ENCODE results near the gene SPECC1L. TPM values are rescaled to one million over a fixed set of nuclear protein-coding genes. Genes with fewer than 3 reads are reported as not detected.

Gene SPECC1L
- polyA plus RNA-seq, 4 donors, result 6.0 to 29.9 (median 9.9) TPM

DNA sequence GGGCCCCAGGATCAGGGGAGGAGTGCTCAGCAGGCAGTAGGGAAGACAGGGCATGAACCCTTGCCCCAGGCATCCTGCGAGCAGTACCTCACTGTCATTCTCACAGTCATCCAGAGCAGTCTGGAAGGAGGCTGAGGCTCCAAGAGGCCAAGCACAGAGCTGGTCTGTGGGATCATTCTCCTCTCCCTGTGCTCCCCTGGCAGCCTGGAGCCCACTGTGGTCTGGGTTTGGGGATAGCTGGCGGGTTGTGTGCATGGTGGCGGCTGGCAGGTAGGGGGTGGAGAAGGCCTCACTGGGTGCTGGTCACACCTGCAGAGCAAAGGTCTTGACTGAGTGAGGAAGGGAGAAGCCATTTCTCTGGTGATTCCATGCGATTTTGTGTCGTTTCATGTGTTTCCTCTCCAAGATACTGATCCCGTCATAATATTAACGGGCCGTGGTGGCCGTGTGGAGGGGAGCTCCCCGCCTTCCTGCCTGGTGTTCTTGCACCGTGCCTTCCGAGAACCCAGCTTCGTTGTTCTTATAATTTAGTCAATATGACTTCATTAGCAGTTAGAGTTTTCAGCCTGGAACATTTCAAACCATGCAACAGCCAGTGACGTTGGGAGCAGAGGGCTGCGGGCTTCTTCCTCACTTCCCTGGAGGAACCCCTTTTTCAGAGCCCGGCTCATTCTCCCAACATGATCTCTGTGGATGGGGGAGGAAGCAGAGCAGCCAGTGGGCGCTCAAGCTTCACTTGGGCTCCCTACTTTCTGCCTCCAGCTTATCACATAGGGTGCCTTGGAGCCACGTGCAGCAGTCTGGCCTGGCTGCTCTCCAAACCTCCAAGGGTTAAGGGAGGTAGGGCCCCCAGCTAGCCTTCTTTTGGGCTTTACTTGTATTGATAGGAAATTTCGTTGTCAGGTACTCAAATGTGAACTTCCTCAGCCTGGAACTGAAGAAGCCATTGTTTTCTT lies 136.0 kb downstream of the SPECC1L start:
- Histone ChIP-seq H3K27me3 (ENCODE audit: control insufficient read depth in 3 of 3, insufficient read depth in 3 of 3, low read length in 3 of 3) (no peaks in the 10 kb centered on the region), H3K4me3 (ENCODE audit: low read depth in 1 of 3, low read length in 3 of 3) (no peak overlapping the region), H3K9me3 (ENCODE audit: control insufficient read depth in 2 of 2, insufficient read depth in 1 of 2, low read depth in 1 of 2, low read length in 1 of 2) (no peaks in the 10 kb centered on the region), H3K27ac (ENCODE audit: low read depth in 1 of 3, low read length in 2 of 3) (peak overlapping the region in 1 of 3 donors; percentile 21), H3K4me1 (ENCODE audit: control insufficient read depth in 3 of 3, insufficient read depth in 2 of 3, low read depth in 1 of 3, low read length in 2 of 3) (peaks cover 2 to 15% (median 10%) of the 10 kb centered on the region in 3 donors), H3K36me3 (ENCODE audit: control insufficient read depth in 3 of 3, insufficient read depth in 2 of 3, low read depth in 1 of 3, low read length in 3 of 3) (peaks cover 0 to 68% (median 2%) of the 10 kb centered on the region in 3 donors)
- DNase-seq (no peak), FAIRE-seq (no peak)
- 79 to 88% (median 85%) methylated on average over 19 of the region's 19 CpGs for WGBS, 3 donors

DNA sequence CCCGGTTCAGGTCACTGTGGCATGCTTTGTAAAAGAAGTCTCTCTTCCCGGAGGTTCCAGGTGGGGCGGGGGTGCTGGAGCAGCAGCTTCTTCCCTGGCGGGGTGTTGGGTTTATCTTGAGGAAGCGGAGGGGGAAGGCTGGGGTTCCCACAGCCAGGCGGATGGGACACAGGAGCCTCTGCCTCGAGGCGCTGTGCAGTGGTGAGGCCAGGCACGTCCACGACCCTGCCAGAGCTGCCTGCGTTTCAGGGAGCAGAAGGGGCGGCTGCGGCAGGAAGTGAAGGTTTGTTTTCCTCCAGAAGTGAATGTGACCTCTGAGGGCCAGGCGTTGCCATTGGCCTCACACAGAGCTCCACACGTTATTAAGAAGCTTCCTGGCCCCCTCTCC lies 136.6 kb downstream of the SPECC1L start:
- no peak for DNase-seq
- H3K27me3 ChIP-seq (ENCODE audit: control insufficient read depth in 3 of 3, insufficient read depth in 3 of 3, low read length in 3 of 3), result no peaks in the 10 kb centered on the region
- no peaks in the 10 kb centered on the region for H3K9me3 ChIP-seq (ENCODE audit: control insufficient read depth in 2 of 2, insufficient read depth in 1 of 2, low read depth in 1 of 2, low read length in 1 of 2)
- H3K4me3 ChIP-seq (ENCODE audit: low read depth in 1 of 3, low read length in 3 of 3), result no peak overlapping the region
- H3K4me1 ChIP-seq (ENCODE audit: control insufficient read depth in 3 of 3, insufficient read depth in 2 of 3, low read depth in 1 of 3, low read length in 2 of 3), result peaks cover 2 to 9% (median 7%) of the 10 kb centered on the region in 3 donors
- FAIRE-seq, result no peak
- H3K36me3 ChIP-seq (ENCODE audit: control insufficient read depth in 3 of 3, insufficient read depth in 2 of 3, low read depth in 1 of 3, low read length in 3 of 3), result peaks cover 0 to 75% (median 6%) of the 10 kb centered on the region in 3 donors
- peak overlapping the region in 1 of 3 donors; percentile 21 for H3K27ac ChIP-seq (ENCODE audit: low read depth in 1 of 3, low read length in 2 of 3)
- 65 to 89% (median 88%) methylated on average over 15 of the region's 15 CpGs for WGBS, 3 donors

DNA sequence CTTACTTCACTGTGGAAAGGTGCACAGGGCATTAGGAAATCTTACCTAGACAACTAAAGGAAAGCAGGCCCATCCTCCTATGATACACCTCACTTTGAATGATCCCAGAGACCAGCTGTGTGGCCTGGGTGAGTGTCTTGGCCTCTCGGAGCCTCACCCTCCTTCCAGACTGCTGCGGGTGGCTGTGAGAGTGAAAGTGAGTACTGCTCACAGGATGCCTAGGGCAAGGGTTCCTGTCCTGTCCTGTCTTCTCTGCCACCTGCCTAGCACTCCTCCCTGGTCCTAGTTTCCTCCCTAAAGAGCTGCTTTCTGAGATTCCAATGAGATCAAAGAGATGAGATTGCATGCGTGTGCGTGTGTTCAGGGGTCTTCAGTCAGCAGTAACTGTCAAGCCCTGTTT lies 137.3 kb downstream of the SPECC1L start:
- no peak for FAIRE-seq
- Histone ChIP-seq H3K4me1 (ENCODE audit: control insufficient read depth in 3 of 3, insufficient read depth in 2 of 3, low read depth in 1 of 3, low read length in 2 of 3) (peaks cover under 1 to 5% (median 2%) of the 10 kb centered on the region in 3 donors), H3K36me3 (ENCODE audit: control insufficient read depth in 3 of 3, insufficient read depth in 2 of 3, low read depth in 1 of 3, low read length in 3 of 3) (peaks cover 0 to 81% (median 6%) of the 10 kb centered on the region in 3 donors), H3K9me3 (ENCODE audit: control insufficient read depth in 2 of 2, insufficient read depth in 1 of 2, low read depth in 1 of 2, low read length in 1 of 2) (no peaks in the 10 kb centered on the region), H3K27ac (ENCODE audit: low read depth in 1 of 3, low read length in 2 of 3) (peak overlapping the region in 1 of 3 donors; percentile 17), H3K4me3 (ENCODE audit: low read depth in 1 of 3, low read length in 3 of 3) (no peak overlapping the region), H3K27me3 (ENCODE audit: control insufficient read depth in 3 of 3, insufficient read depth in 3 of 3, low read length in 3 of 3) (no peaks in the 10 kb centered on the region)
- WGBS, 3 donors, result 83 to 96% (median 88%) methylated on average over 4 of the region's 4 CpGs
- no peak for DNase-seq

DNA sequence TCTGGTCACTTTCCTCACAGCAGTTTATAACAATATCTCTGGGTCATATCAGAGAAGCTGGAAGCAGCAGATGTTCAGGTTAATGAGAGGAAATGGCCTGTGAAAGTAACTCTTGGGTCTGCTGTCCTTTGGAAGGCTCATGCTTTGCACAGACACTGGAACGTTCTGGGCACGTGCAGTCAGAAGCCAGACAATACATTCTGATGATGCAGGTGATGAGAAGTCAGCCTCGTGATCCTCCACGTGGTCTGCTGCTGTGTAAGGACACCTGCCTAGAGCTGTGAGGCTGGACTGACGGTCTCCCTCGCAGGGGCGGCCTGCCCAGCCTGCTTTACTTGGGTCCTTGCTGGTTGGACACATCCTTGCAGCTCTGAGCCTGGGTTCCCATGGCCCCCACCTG lies 138.0 kb downstream of the SPECC1L start:
- FAIRE-seq (no peak), DNase-seq (no peak)

DNA sequence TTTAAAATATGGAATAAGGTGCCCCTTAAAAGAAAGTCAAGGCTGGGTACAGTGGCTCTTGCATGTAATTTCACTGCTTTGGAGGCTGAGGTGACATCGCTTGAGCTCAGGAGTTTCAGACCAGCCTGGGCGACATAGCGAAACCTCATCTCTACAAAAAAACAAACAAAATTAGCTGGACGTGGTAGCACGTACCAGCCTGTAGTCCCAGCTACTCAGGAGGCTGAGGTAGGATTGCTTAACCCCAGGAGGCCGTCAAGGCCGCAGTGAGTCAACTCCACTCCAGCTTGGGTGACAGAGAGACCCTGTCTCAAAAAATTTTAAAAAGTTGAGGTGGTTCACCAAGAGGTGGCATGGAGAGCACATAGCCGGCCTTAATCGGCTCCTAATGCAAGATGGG lies 139.1 kb downstream of the SPECC1L start:
- FAIRE-seq (no peak), DNase-seq (no peak)
- Histone ChIP-seq H3K36me3 (ENCODE audit: control insufficient read depth in 3 of 3, insufficient read depth in 2 of 3, low read depth in 1 of 3, low read length in 3 of 3) (peaks cover 4 to 87% (median 6%) of the 10 kb centered on the region in 3 donors), H3K27me3 (ENCODE audit: control insufficient read depth in 3 of 3, insufficient read depth in 3 of 3, low read length in 3 of 3) (no peaks in the 10 kb centered on the region), H3K27ac (ENCODE audit: low read depth in 1 of 3, low read length in 2 of 3) (no peak overlapping the region), H3K4me3 (ENCODE audit: low read depth in 1 of 3, low read length in 3 of 3) (no peak overlapping the region), H3K4me1 (ENCODE audit: control insufficient read depth in 3 of 3, insufficient read depth in 2 of 3, low read depth in 1 of 3, low read length in 2 of 3) (no peaks in the 10 kb centered on the region), H3K9me3 (ENCODE audit: control insufficient read depth in 2 of 2, insufficient read depth in 1 of 2, low read depth in 1 of 2, low read length in 1 of 2) (no peaks in the 10 kb centered on the region)
- 84 to 91% (median 85%) methylated on average over 9 of the region's 9 CpGs for WGBS, 3 donors

More for the DNA sequence above, 138.0 kb downstream of the SPECC1L start:
- no peak overlapping the region for H3K27ac ChIP-seq (ENCODE audit: low read depth in 1 of 3, low read length in 2 of 3)
- H3K27me3 ChIP-seq (ENCODE audit: control insufficient read depth in 3 of 3, insufficient read depth in 3 of 3, low read length in 3 of 3), result no peaks in the 10 kb centered on the region
- no peaks in the 10 kb centered on the region for H3K9me3 ChIP-seq (ENCODE audit: control insufficient read depth in 2 of 2, insufficient read depth in 1 of 2, low read depth in 1 of 2, low read length in 1 of 2)
- no peaks in the 10 kb centered on the region for H3K4me1 ChIP-seq (ENCODE audit: control insufficient read depth in 3 of 3, insufficient read depth in 2 of 3, low read depth in 1 of 3, low read length in 2 of 3)
- peaks cover 0 to 85% (median 6%) of the 10 kb centered on the region in 3 donors for H3K36me3 ChIP-seq (ENCODE audit: control insufficient read depth in 3 of 3, insufficient read depth in 2 of 3, low read depth in 1 of 3, low read length in 3 of 3)
- WGBS, 3 donors, result 76 to 85% (median 78%) methylated on average over 7 of the region's 7 CpGs
- H3K4me3 ChIP-seq (ENCODE audit: low read depth in 1 of 3, low read length in 3 of 3), result no peak overlapping the region

DNA sequence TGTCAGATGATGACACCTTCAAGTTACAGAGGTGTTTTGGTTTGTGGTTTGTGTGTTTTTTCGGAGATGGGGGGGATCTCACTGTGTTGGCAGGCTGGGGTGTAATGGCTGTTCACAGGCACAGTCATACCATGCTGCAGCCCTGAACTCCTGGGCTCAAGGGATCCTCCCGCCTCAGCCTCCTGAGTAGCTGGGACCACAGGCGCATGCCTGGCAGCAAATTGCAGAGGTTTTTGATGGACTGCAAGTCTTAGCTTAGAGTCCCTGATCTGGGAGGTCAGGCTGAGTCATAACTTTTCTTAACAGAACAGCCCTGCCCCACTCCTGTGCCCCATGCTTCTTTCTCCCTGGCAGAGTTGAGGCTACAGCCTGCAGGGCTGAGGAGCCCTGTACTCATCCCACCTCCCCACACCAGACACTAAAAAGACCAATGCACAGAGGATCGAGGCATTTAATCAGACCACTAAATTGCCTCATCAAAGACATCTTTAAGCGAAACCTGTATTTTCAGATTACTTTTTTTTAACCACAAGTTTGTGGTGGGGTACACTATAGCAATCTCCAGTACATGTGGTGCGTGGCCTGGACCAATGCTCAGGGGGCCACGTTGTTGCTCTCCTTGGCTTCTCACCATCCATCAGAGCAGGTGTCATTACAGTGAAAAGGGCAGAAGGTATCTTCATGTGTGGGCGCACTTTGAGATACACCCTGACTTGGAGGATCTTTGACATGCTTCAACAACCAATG lies 139.7 kb downstream of the SPECC1L start:
- DNase-seq, result no peak
- H3K4me3 ChIP-seq (ENCODE audit: low read depth in 1 of 3, low read length in 3 of 3), result no peak overlapping the region
- no peaks in the 10 kb centered on the region for H3K9me3 ChIP-seq (ENCODE audit: control insufficient read depth in 2 of 2, insufficient read depth in 1 of 2, low read depth in 1 of 2, low read length in 1 of 2)
- H3K36me3 ChIP-seq (ENCODE audit: control insufficient read depth in 3 of 3, insufficient read depth in 2 of 3, low read depth in 1 of 3, low read length in 3 of 3), result peaks cover 7 to 87% (median 9%) of the 10 kb centered on the region in 3 donors
- H3K27me3 ChIP-seq (ENCODE audit: control insufficient read depth in 3 of 3, insufficient read depth in 3 of 3, low read length in 3 of 3), result no peaks in the 10 kb centered on the region
- no peak for FAIRE-seq
- 72 to 91% (median 84%) methylated on average over 8 of the region's 8 CpGs for WGBS, 3 donors
- H3K27ac ChIP-seq (ENCODE audit: low read depth in 1 of 3, low read length in 2 of 3), result no peak overlapping the region
- H3K4me1 ChIP-seq (ENCODE audit: control insufficient read depth in 3 of 3, insufficient read depth in 2 of 3, low read depth in 1 of 3, low read length in 2 of 3), result no peaks in the 10 kb centered on the region

DNA sequence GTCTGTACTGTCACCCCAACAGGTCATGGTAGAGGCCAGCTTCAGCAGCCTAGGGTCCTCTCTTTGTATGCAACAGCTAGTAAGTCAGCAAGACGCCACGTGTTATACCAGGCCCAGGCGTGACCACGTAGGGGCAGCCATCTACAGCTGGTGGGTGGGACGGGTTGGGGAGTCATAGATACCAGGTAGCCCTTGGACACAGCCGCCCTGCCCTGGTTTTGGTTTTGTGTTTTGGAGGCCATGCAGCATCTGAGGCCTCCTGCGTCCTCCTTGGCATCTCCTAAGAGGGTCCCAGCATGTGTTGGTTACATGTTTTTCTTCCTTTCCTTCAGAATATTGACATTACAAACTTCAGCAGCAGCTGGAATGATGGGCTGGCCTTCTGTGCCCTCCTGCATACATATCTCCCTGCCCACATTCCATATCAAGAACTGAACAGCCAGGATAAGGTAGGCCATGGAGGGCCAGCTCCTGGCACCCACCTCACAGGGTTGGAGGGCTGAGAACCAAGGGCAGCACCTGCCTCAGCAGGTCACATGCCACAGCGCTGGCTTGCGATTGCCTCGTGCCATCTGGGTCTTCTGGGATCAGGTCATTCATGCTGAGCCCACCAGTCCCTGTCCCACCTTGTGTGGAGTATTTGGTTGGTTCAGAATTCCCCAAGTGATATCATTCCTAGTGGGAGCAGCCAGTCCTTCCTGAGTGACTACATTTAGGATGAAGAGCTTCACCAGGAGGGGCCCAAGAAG lies 140.8 kb downstream of the SPECC1L start:
- Histone ChIP-seq H3K27me3 (ENCODE audit: control insufficient read depth in 3 of 3, insufficient read depth in 3 of 3, low read length in 3 of 3) (no peaks in the 10 kb centered on the region), H3K4me1 (ENCODE audit: control insufficient read depth in 3 of 3, insufficient read depth in 2 of 3, low read depth in 1 of 3, low read length in 2 of 3) (no peaks in the 10 kb centered on the region), H3K36me3 (ENCODE audit: control insufficient read depth in 3 of 3, insufficient read depth in 2 of 3, low read depth in 1 of 3, low read length in 3 of 3) (peaks cover 7 to 85% (median 9%) of the 10 kb centered on the region in 3 donors), H3K4me3 (ENCODE audit: low read depth in 1 of 3, low read length in 3 of 3) (no peak overlapping the region), H3K27ac (ENCODE audit: low read depth in 1 of 3, low read length in 2 of 3) (no peak overlapping the region), H3K9me3 (ENCODE audit: control insufficient read depth in 2 of 2, insufficient read depth in 1 of 2, low read depth in 1 of 2, low read length in 1 of 2) (no peaks in the 10 kb centered on the region)
- no peak for DNase-seq
- 93 to 96% (median 96%) methylated on average over 10 of the region's 10 CpGs for WGBS, 3 donors
- no peak for FAIRE-seq

DNA sequence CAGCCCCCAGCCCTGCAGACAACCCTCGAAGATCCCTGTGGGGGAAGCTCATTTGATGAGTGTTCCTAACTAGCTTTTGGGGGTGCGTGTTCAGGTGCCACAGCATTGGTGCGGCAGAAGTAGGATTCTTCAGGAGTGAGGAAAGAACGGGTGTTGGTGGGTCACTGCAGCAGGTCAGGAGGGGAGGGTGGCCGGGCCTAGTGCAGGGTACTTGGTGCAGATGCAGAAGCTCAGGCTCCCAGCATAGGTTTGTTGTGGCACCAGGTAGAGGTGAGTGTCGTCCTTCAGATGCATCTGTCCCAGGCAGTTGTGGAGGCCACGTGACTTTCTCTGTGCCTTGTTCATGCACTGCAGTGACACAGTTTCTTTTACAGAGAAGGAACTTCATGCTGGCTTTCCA lies 141.6 kb downstream of the SPECC1L start:
- H3K9me3 ChIP-seq (ENCODE audit: control insufficient read depth in 2 of 2, insufficient read depth in 1 of 2, low read depth in 1 of 2, low read length in 1 of 2), result no peaks in the 10 kb centered on the region
- peaks cover 7 to 86% (median 9%) of the 10 kb centered on the region in 3 donors for H3K36me3 ChIP-seq (ENCODE audit: control insufficient read depth in 3 of 3, insufficient read depth in 2 of 3, low read depth in 1 of 3, low read length in 3 of 3)
- FAIRE-seq (no peak), DNase-seq (no peak)
- WGBS, 3 donors, result 84 to 95% (median 93%) methylated on average over 7 of the region's 7 CpGs
- no peak overlapping the region for H3K27ac ChIP-seq (ENCODE audit: low read depth in 1 of 3, low read length in 2 of 3)
- H3K4me1 ChIP-seq (ENCODE audit: control insufficient read depth in 3 of 3, insufficient read depth in 2 of 3, low read depth in 1 of 3, low read length in 2 of 3), result no peaks in the 10 kb centered on the region
- H3K27me3 ChIP-seq (ENCODE audit: control insufficient read depth in 3 of 3, insufficient read depth in 3 of 3, low read length in 3 of 3), result no peaks in the 10 kb centered on the region
- no peak overlapping the region for H3K4me3 ChIP-seq (ENCODE audit: low read depth in 1 of 3, low read length in 3 of 3)

Measured in small intestine (tissue), 7 donors.